Neural progenitor cell (in vitro differentiated cells): Measurements from ENCODE around the gene DNAJC13.
A peak's percentile ranks its signal among the peaks of the same experiment; 100 is the strongest.

Source experiments
- CTCF ChIP-seq: fragments of 200-600 bp; sonication (generic); IDR thresholded peaks from 2 replicates; pipeline ENCODE4 v1.5.1; 2017; ENCODE audit warnings: antibody characterized with exemption, mild to moderate bottlenecking
- EZH2 ChIP-seq: fragments of 200-600 bp; sonication (generic); IDR thresholded peaks from 2 replicates; pipeline ENCODE4 v1.6.1; 2017; ENCODE audit warnings: antibody characterized with exemption, mild to moderate bottlenecking, moderate library complexity
- EZH2phosphoT487 ChIP-seq: fragments of 200-600 bp; sonication (generic); IDR thresholded peaks from 2 replicates; pipeline ENCODE4 v1.6.1; 2017; ENCODE audit warnings: antibody characterized with exemption

GRCh38 chr3:132399054-132399929 lies 18.0 kb upstream of the DNAJC13 start:
- TF ChIP-seq CTCF (peak; percentile 95), EZH2 (no peak), EZH2phosphoT487 (no peak)
